Subcutaneous adipose tissue (tissue), 4 donors: ENCODE results near the gene ACADVL. TPM values are rescaled to one million over a fixed set of nuclear protein-coding genes. Genes with fewer than 3 reads are reported as not detected.

Source experiments
- total RNA-seq, 4 donors: library from RNA; depleted of rRNA; stranded (reverse); fragments of >200 nt; gene quantifications; one replicate each; pipeline ENCODE4 v1.1.0, GENCODE V29; 2016
- TF ChIP-seq, protein P1 (sequence below): fragments of 450-650 bp; IDR thresholded peaks from one replicate; pipeline ENCODE4 v1.5.1; 2016; ENCODE audit warnings: low read depth, mild to moderate bottlenecking, control low read depth, antibody characterized with exemption, moderate library complexity

Gene ACADVL
- total RNA-seq, 4 donors from 2014 or later = 533 to 1,103 (median 672) TPM

DNA sequence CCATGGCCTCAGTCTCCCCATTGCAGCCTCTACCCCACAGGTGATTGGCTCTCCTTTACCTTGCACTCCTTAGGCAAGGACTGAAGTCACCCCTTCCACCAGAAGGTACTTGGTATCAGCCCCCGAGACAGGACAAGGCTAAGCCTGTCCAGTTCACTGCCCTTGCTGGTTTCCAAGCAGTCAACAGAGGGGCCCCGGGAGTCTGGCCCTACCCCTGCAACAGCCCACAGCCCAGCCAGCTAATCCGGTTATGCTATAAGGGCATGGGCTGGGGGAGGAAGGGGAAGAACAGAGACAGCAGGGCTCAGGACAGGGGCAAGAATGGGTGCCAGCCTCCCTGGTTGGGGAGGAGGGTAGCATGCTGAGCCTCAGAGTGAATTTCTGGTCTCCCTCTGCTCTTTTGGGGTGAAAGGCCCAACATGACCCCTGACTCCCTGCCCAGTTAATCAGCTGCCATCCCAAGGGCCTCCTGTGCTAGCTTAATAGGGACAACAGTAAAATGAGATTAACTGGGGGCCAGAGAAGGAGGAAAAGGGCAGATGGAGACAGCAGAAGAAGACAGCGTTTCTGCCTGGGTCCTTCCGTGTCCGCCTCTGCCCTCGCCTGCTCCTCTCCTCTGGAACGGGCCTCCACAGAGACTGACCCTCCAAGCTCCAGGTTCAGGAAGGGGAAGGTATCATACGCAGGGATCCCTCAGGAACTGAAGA, 10.8 kb upstream of the ACADVL start:
- TF ChIP-seq, protein P1, sequence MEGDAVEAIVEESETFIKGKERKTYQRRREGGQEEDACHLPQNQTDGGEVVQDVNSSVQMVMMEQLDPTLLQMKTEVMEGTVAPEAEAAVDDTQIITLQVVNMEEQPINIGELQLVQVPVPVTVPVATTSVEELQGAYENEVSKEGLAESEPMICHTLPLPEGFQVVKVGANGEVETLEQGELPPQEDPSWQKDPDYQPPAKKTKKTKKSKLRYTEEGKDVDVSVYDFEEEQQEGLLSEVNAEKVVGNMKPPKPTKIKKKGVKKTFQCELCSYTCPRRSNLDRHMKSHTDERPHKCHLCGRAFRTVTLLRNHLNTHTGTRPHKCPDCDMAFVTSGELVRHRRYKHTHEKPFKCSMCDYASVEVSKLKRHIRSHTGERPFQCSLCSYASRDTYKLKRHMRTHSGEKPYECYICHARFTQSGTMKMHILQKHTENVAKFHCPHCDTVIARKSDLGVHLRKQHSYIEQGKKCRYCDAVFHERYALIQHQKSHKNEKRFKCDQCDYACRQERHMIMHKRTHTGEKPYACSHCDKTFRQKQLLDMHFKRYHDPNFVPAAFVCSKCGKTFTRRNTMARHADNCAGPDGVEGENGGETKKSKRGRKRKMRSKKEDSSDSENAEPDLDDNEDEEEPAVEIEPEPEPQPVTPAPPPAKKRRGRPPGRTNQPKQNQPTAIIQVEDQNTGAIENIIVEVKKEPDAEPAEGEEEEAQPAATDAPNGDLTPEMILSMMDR = no peak

DNA sequence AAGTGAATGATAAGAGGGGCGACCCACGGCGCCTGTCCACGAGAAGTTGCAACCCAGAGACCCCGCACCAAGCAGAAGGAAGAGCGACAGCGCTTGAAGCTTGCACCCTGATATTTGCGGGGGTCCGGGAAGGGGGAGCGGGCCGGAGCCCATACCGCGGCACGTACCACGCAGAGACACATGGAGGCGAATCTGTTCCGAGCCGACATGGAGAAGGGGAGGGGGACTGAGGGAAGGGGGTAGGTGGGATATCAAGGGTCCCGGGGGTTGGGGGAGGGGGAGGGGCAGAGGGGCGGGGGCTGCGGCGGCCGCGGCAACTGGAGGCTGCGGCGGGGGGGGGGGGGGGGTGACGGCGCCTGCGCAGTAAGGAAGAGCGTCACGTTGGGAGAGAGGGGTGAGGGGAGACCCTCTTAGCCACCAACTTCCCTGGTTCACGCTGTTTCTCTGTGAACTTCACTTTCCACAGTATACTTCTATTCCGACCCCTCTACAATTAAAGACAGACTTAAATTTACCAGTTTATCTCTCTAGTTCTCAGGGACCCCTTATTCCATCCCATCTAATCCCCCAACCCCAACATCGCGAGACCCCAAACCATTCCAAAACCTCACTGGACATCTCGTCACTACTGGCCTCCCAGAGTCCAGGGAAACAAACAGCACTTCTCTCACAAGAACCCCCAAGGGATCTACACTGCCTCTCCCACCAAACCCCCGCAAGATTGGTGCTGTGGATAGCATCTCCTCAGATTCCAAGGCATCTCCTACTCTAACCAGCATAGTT, 8.1 kb upstream of the ACADVL start:
- TF ChIP-seq, protein P1 = no peak

DNA sequence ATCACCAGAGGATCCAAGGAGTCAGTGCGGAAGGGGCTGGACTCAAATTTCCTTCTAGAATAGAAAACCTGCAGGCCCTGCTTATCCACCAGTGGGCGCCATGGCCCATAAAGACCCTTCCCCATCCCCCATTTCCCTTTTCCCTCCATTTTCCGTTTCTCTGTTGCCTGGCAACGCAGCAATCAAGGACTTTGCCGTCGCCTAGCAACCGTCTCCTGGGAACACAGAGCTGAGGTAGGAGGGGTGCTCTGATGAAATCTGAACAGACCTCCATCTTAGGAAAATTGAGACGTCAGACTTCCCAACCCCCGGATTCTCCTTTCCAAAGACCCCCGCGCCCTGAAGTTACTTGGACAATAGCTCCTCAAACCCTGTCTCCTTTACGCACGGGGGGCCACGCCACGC, 5.8 kb upstream of the ACADVL start:
- TF ChIP-seq, protein P1 = no peak

DNA sequence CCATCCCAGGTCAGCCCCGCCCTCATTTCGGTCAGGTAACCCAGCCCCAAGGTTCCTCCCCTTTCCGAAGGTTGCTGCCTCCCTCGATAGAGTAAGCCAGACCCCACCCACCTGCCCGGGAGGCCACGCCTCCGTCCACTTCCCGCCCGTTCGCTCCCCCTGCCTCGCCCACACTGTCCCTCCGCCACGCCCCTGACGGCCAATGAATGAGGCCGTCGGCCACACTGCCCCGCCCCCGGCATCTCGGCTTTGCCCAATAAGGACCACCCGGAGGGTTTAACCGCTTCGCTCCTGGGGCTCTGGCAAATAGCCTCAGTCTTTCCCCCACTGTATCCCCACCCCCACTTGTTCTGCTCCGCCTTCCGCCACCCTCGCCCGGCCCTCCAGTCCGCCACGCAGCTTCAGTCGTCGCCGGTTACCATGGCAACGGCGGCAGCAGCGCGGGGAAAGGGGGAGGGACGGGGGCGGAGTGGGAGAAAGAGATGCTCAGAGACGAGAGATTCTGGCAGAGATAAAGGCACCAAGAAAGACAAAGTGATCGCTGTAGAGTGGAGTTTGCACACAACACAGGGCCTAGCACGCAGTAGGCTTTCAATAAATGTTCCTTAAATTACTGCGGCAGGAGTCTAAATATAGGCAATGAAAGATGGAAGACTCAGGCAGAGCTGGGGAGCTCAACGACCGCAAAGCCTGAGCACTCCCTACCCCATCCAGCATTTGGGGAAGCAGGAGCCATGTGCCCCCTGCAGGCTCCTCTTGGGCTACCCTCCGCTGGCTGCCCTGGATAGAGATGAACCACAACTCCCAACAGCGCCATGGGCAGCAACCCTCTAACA, 5.2 kb upstream of the ACADVL start:
- TF ChIP-seq, protein P1 = no peak

DNA sequence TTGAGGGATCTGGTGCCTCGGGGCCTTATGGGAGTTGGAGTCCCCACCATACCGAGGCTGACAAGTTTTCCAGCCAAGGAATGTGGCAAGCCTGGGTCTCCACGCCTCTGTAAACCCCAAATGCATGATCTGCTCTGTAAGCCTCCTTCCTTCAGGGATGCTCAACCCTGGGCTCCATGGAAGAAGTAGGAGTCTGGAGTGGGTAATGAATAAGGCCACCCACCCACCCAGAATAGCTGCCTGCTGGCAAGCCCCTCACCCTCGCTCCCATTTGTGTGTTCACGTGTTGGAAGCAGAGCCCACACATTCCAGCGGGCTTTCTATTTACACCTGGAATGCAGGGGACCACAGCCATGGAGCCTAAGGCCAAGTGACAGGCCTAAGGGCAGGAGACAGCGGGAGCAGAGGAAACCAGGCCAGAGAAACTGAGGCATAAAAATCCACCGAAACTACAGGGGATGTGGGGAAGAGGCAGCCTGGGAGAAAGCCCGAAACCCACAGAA, 4.6 kb upstream of the ACADVL start:
- TF ChIP-seq, protein P1 = no peak

DNA sequence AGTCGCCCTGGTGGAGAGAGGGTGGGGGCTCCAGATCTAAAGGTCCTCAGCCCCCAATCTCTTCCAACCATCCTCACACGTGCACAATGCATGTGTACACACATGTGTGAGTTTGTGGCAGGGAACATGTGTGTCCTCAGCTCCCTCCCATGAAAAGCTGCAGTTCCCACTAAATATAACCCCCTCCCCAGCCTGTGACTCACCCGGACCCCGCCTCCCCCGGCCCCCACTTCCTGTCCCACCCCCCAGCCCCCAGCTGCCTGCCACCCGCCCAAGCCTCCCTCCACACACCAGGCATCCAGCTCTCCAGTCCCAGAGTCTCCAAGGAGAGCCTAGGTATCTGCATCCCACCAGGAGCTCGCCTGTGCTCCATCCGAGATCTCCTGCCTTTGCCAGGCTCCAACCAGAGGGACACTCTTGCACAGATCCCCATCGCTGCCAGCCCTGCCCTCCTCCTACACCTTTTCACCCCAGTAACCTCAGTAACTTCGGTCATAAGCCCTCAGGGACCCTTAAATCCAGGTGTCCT, 4.0 kb upstream of the ACADVL start:
- TF ChIP-seq, protein P1 = no peak
